Activated T-cell treated with anti-CD3 and anti-CD28 coated beads, Interleukin-2, amount 50 U/mL, for 24 hours (primary cell): ENCODE measurements around the gene ZNF578.
A peak's percentile ranks its signal among the peaks of the same experiment; 100 is the strongest.
"Not testable (repeated sequence)": the region's sequence is repeated elsewhere in the genome, so short reads cannot be mapped to it uniquely, and the experiment has no call there.

Experiments used
- DNase-seq: peaks from one replicate; pipeline ENCODE4 v3.0.0-alpha.2; 2020
- H3K27ac Mint-ChIP-seq: 2 replicates; pipeline ENCODE4 v1.8.0; 2020; ENCODE audit warnings: mild to moderate bottlenecking, mixed read lengths
- H3K27me3 Mint-ChIP-seq: 2 replicates; pipeline ENCODE4 v1.8.0; 2020; ENCODE audit warnings: mixed read lengths
- H3K36me3 Mint-ChIP-seq: 2 replicates; pipeline ENCODE4 v1.8.0; 2020; ENCODE audit warnings: low read depth, mixed read lengths
- H3K4me1 Mint-ChIP-seq: 2 replicates; pipeline ENCODE4 v1.8.0; 2020; ENCODE audit warnings: low read depth, mixed read lengths
- H3K4me3 Mint-ChIP-seq: 2 replicates; pipeline ENCODE4 v1.8.0; 2020; ENCODE audit warnings: mild to moderate bottlenecking, moderate library complexity, mixed read lengths
- H3K9me3 Mint-ChIP-seq: 2 replicates; pipeline ENCODE4 v1.8.0; 2020; ENCODE audit warnings: mixed read lengths

The ZNF578 gene

DNA sequence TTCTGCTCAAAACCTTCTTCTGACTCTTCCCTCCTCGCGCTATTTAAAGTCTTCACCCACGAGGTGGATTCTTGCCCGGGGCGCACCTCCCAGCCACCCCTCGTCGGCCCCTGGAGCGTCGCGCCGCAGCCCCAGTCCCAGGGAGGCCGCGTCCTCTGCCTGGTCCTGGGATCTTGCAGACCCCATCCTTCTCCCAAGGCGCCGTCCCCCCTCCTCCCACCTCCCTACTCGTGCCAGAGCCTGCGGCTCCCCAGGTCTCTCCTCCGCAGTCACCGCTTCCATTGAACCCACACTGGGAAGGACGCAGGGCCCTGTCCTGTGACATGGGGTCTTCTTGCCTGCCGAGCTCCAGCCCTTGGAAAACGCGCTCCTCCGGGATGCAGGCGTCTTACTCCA is 74.6 kb downstream of the ZNF578 start:
- no peak for DNase-seq
- Mint-ChIP-seq H3K27ac (peak overlapping the region; percentile 97), H3K4me1 (peaks cover 26% of the 10 kb centered on the region), H3K4me3 (peak overlapping the region; percentile 97), H3K9me3 (peaks cover 7% of the 10 kb centered on the region), H3K36me3 (peaks cover 53% of the 10 kb centered on the region), H3K27me3 (no peaks in the 10 kb centered on the region)

GRCh38 chr19:52532480-52532879 is 79.1 kb downstream of the ZNF578 start:
- H3K9me3 Mint-ChIP-seq = peaks cover 7% of the 10 kb centered on the region
- no peaks in the 10 kb centered on the region for H3K27me3 Mint-ChIP-seq
- no peak overlapping the region for H3K27ac Mint-ChIP-seq
- H3K4me3 Mint-ChIP-seq = no peak overlapping the region
- DNase-seq = no peak
- H3K36me3 Mint-ChIP-seq = peaks cover 86% of the 10 kb centered on the region
- H3K4me1 Mint-ChIP-seq = peaks cover 43% of the 10 kb centered on the region

GRCh38 chr19:52533901-52534300 is 80.5 kb downstream of the ZNF578 start:
- Mint-ChIP-seq H3K4me1 (peaks cover 38% of the 10 kb centered on the region), H3K36me3 (peaks cover 82% of the 10 kb centered on the region)

DNA sequence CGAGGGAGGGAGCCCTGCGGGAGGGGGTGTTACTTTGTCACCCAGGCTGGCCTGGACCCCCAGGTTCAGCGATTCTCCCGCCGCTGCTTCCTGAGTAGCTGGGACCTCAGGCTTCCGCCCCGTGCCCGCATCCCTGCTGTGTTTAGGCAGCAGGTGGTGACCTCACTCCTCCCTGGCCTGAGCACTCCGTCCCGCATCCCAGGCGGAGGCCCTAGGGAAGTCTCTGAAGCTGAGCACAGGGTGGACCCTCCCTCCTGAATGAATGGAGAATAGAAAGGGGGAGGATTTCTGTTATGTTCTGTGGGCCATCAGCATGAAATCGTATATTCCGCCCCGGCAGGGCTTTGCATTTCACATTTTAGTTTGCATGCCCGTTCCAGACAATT is 82.0 kb downstream of the ZNF578 start:
- peaks cover 86% of the 10 kb centered on the region for H3K36me3 Mint-ChIP-seq
- peak overlapping the region; percentile 95 for H3K27ac Mint-ChIP-seq
- not testable (repeated sequence) for DNase-seq, H3K27me3 Mint-ChIP-seq
- H3K4me3 Mint-ChIP-seq = peak overlapping the region; percentile 88
- H3K9me3 Mint-ChIP-seq = peaks cover 12% of the 10 kb centered on the region
- H3K4me1 Mint-ChIP-seq = peaks cover 40% of the 10 kb centered on the region

More at GRCh38 chr19:52533901-52534300, 80.5 kb downstream of the ZNF578 start:
- peaks cover 10% of the 10 kb centered on the region for H3K9me3 Mint-ChIP-seq
- H3K27ac Mint-ChIP-seq = no peak overlapping the region
- no peaks in the 10 kb centered on the region for H3K27me3 Mint-ChIP-seq
- no peak for DNase-seq
- no peak overlapping the region for H3K4me3 Mint-ChIP-seq

DNA sequence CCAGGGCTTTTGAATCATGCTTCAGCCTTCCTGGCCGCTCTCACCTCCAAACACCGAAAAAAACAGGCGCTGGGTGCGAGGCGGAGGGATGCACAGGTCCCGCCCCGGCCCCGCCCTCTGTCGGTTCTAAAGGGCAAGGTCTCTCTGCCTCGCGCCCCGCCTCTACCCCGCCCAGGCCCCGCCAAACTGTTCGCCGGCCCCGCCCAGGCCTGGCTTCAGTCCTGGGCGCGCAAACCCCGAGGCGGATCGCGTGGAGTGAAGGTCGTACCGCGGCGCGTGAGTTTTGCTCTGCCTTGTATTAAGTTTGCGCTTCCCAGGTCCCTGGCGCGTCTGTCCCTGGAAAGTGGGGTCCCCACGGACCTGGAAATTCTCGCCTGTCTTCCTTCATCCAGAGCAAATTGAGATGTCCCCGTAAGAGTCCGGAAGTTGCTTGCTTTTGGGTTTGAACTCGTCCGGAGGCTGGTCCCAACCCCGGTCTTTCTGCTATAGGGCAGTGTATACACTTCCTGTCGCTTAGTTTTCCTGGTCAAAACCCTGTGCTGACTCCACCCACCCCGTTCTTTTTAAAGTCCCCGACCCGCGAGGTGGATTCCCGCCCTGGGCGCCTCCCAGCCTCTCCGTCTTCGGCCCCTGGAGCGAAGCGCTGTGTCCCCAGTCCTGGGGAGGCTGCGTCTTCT is 82.6 kb downstream of the ZNF578 start:
- peak; percentile 95 for DNase-seq
- Mint-ChIP-seq H3K4me3 (peak overlapping the region; percentile 88), H3K27me3 (no peaks in the 10 kb centered on the region), H3K27ac (peak overlapping the region; percentile 95), H3K9me3 (peaks cover 15% of the 10 kb centered on the region), H3K4me1 (peaks cover 42% of the 10 kb centered on the region), H3K36me3 (peaks cover 86% of the 10 kb centered on the region)

DNA sequence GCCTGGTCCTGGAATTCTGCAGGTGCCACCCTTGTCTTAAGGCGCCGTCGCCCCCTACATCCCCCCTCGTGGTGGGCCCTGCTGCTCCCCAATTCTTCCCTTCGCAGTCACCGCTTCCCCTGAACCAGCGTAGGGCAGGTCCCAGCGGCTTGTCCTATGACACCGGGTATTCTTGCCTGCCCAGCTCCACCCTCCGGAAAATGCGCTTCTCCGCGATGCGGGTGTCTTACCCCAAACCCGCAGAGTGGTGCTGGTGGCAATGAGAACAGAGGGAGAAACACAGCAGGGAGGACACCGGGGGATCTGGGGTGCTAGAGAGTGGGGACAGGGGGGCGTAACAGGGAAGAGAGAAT is 83.1 kb downstream of the ZNF578 start:
- Mint-ChIP-seq H3K4me3 (peak overlapping the region; percentile 88), H3K36me3 (peaks cover 87% of the 10 kb centered on the region), H3K27ac (peak overlapping the region; percentile 95), H3K27me3 (no peaks in the 10 kb centered on the region), H3K9me3 (peaks cover 15% of the 10 kb centered on the region), H3K4me1 (peaks cover 40% of the 10 kb centered on the region)
- no peak for DNase-seq

- Mint-ChIP-seq H3K36me3 (peaks cover 89% of the 10 kb centered on the region), H3K9me3 (peaks cover 24% of the 10 kb centered on the region), H3K4me1 (peaks cover 56% of the 10 kb centered on the region)
- not testable (repeated sequence) for DNase-seq, H3K4me3 Mint-ChIP-seq, H3K27ac Mint-ChIP-seq, H3K27me3 Mint-ChIP-seq
These were observed 85.5 kb downstream of the ZNF578 start for GRCh38 chr19:52538815-52539214.

- H3K4me1 Mint-ChIP-seq = peaks cover 44% of the 10 kb centered on the region
- H3K27ac Mint-ChIP-seq = not testable (repeated sequence)
These were observed 87.8 kb downstream of the ZNF578 start for GRCh38 chr19:52541176-52541575.

DNA sequence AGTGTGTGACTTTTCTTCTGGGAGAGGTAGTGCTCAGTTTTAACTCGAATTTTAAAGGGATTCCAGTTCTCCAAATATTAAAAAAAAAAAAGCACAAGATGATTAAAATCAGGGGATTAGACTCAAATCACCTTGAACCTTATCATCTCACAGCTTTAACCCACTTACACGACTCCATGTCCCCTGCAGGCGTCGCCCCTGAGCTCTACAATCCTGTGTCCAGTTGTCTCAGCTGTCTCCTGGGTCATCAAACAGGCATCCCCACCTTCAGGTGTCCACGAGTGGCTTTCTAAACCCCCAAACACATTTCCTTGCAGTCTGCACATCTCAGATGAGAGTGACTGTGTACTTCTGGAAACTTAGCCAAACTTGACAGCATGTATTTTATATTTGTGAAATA is 88.3 kb downstream of the ZNF578 start:
- peaks cover 91% of the 10 kb centered on the region for H3K36me3 Mint-ChIP-seq
- DNase-seq = no peak
- peaks cover 40% of the 10 kb centered on the region for H3K4me1 Mint-ChIP-seq
- H3K27ac Mint-ChIP-seq = no peak overlapping the region
- no peaks in the 10 kb centered on the region for H3K27me3 Mint-ChIP-seq
- H3K4me3 Mint-ChIP-seq = no peak overlapping the region
- H3K9me3 Mint-ChIP-seq = peaks cover 29% of the 10 kb centered on the region

More at GRCh38 chr19:52541176-52541575, 87.8 kb downstream of the ZNF578 start:
- not testable (repeated sequence) for H3K27me3 Mint-ChIP-seq, DNase-seq, H3K4me3 Mint-ChIP-seq
- Mint-ChIP-seq H3K9me3 (peaks cover 29% of the 10 kb centered on the region), H3K36me3 (peaks cover 91% of the 10 kb centered on the region)

DNA sequence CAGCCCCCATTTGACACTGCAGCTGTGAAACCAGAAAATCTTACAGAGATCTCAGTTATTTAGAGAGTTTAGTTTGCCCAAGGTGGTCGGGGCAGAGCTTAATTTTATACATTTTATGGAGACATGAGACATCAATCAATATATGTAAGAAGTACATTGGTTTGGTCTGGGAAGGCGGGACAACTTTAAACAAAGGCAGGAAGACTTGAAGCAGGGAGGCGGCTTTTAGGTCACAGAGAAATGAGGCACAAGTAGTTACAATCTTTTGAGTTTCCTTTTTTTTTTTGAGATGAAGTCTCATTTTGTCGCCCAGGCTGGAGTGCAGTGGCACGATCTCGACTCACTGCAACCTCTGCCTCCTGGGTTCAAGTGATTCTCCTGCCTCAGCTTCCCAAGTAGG is 89.2 kb downstream of the ZNF578 start:
- H3K27ac Mint-ChIP-seq = peak overlapping the region; percentile 69

GRCh38 chr19:52542984-52543664 is 89.8 kb downstream of the ZNF578 start:
- Mint-ChIP-seq H3K27ac (peak overlapping the region; percentile 69), H3K4me3 (no peak overlapping the region), H3K4me1 (peaks cover 32% of the 10 kb centered on the region), H3K36me3 (peaks cover 94% of the 10 kb centered on the region), H3K9me3 (peaks cover 33% of the 10 kb centered on the region), H3K27me3 (no peaks in the 10 kb centered on the region)
- peak; percentile 39 for DNase-seq

More for the DNA sequence above, 89.2 kb downstream of the ZNF578 start:
- H3K27me3 Mint-ChIP-seq, DNase-seq, H3K4me3 Mint-ChIP-seq: not testable (repeated sequence)
- H3K9me3 Mint-ChIP-seq = peaks cover 30% of the 10 kb centered on the region
- H3K36me3 Mint-ChIP-seq = peaks cover 91% of the 10 kb centered on the region
- peaks cover 32% of the 10 kb centered on the region for H3K4me1 Mint-ChIP-seq

DNA sequence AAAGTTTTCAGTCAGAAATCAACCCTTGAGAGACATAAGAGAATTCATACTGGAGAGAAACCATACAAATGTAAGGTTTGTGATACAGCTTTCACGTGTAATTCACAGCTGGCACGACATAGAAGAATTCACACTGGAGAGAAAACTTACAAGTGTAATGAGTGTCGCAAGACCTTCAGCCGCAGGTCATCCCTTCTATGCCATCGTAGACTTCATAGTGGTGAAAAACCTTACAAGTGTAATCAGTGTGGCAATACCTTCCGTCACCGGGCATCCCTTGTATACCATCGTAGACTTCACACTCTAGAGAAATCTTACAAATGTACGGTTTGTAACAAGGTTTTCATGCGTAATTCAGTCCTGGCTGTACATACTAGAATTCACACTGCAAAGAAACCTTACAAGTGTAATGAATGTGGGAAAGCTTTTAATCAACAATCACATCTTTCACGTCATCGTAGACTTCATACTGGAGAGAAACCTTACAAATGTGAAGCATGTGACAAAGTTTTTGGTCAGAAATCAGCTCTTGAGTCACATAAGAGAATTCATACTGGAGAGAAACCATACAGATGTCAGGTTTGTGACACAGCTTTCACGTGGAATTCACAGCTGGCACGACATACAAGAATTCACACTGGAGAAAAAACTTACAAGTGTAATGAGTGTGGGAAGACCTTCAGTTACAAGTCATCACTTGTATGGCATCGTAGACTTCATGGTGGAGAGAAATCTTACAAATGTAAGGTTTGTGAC is 101.0 kb downstream of the ZNF578 start:
- no peak for DNase-seq
- H3K4me3 Mint-ChIP-seq = no peak overlapping the region
- H3K4me1 Mint-ChIP-seq = no peaks in the 10 kb centered on the region
- H3K27me3 Mint-ChIP-seq = no peaks in the 10 kb centered on the region
- no peak overlapping the region for H3K27ac Mint-ChIP-seq
- H3K36me3 Mint-ChIP-seq = peaks cover 97% of the 10 kb centered on the region
- peaks cover 66% of the 10 kb centered on the region for H3K9me3 Mint-ChIP-seq

DNA sequence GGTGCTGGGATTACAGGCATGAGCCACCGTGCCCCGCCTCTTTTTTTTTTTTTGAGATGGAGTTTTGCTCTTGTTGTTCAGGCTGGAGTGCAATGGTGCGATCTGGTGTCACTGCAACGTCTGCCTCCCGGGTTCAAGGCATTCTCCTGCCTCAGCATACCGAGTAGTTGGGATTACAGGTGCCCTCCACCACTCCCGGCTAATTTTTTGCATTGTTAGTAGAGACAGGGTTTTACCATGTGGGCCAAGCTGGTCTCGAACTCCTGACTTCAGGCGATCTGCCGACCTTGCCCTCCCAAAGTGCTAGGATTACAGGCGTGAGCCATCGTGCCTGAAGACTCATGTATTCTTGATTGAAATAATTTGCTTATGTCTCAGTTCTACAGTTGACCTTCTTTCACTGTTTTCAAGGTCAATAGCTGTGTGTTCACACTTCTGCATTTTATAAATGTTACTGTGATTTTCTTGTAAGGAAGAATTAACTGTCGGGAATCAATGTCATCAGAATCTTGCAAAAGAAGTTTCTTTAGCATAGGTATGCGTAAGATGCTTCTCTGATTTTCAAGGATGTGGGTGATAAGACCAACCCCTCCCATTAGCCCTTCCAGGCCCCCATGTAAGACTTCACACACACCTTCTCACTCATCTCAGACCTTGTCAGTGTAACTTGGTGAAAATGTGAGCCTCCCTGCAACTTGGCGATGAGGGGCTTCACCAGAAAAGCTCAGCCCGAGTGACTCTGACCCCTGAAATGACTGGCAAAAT is 104.1 kb downstream of the ZNF578 start:
- H3K9me3 Mint-ChIP-seq = peaks cover 73% of the 10 kb centered on the region
- no peaks in the 10 kb centered on the region for H3K4me1 Mint-ChIP-seq
- no peak overlapping the region for H3K27ac Mint-ChIP-seq
- no peak for DNase-seq
- H3K4me3 Mint-ChIP-seq = no peak overlapping the region
- H3K36me3 Mint-ChIP-seq = peaks cover 96% of the 10 kb centered on the region
- H3K27me3 Mint-ChIP-seq = no peaks in the 10 kb centered on the region

DNA sequence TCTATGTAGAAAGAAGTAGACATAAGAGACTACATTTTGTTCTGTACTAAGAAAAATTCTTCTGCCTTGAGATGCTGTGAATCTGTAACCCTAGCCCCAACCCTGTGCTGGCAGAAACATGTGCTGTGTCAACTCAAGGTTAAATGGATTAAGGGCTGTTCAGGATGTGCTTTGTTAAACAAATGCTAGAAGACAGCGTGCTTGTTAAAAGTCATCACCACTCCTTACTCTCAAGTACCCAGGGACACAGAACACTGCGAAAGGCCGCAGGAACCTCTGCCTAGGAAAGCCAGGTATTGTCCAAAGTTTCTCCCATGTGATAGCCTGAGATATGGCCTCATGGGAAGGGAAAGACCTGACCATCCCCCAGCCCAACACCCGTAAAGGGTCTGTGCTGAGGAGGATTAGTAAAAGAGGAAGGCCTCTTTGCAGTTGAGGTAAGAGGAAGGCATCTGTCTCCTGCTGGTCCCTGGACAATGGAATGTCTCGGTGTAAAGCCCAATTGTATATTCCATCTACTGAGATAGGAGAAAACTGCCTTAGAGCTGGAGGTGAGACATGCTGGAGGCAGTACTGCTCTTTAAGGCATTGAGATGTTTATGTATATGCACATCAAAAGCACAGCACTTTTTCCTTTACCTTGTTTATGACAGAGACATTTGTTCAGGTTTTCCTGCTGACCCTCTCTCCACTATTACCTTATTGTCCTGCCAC is 105.5 kb downstream of the ZNF578 start:
- peaks cover 96% of the 10 kb centered on the region for H3K36me3 Mint-ChIP-seq

More for the DNA sequence above, 105.5 kb downstream of the ZNF578 start:
- not testable (repeated sequence) for H3K4me3 Mint-ChIP-seq, DNase-seq, H3K4me1 Mint-ChIP-seq, H3K27ac Mint-ChIP-seq, H3K27me3 Mint-ChIP-seq
- peaks cover 65% of the 10 kb centered on the region for H3K9me3 Mint-ChIP-seq
